ENCODE data around the gene TAF11L2.
A peak's percentile ranks its signal among the peaks of the same experiment; 100 is the strongest.
"Not testable (repeated sequence)": the region's sequence is repeated elsewhere in the genome, so short reads cannot be mapped to it uniquely, and the experiment has no call there.

Gene TAF11L2

GRCh38 chr5:17511775-17512325 lies 13.8 kb downstream of the TAF11L2 start:
- TF ChIP-seq CTCF (IDR thresholded peaks at IDR 0.05; ENCODE audit: insufficient read depth, low read length) (no peak), GABPA (IDR thresholded peaks at IDR 0.05; ENCODE audit: low read depth) (no peak), REST (IDR thresholded peaks at IDR 0.05; ENCODE audit: insufficient replicate concordance, low read depth) (no peak), POLR2AphosphoS5 (IDR thresholded peaks at IDR 0.05; ENCODE audit: low read depth) (no peak), SPI1 (IDR thresholded peaks at IDR 0.05; ENCODE audit: borderline replicate concordance, low read depth) (no peak)

GRCh38 chr5:17517526-17517925 lies 19.5 kb downstream of the TAF11L2 start:
- H3K4me3 ChIP-seq (replicated peaks; ENCODE audit: insufficient read depth, low read length); DNase-seq (ENCODE audit: low read depth in 1 of 2, low spot score in 1 of 2); H3K27me3 ChIP-seq (ENCODE audit: insufficient read depth, poor library complexity, severe bottlenecking); H3K27ac ChIP-seq (replicated peaks): not testable (repeated sequence)

More at GRCh38 chr5:17511775-17512325, 13.8 kb downstream of the TAF11L2 start:
- no peaks in the 10 kb centered on the region for H3K27me3 ChIP-seq (ENCODE audit: insufficient read depth, poor library complexity, severe bottlenecking)
- no peak overlapping the region for H3K27ac ChIP-seq (replicated peaks)
- no peak overlapping the region for H3K4me3 ChIP-seq (replicated peaks; ENCODE audit: insufficient read depth, low read length)
- DNase-seq (ENCODE audit: low read depth in 1 of 2, low spot score in 1 of 2): no peak

- not testable (repeated sequence) for DNase-seq (ENCODE audit: low read depth in 1 of 2, low spot score in 1 of 2); H3K27ac ChIP-seq (replicated peaks); H3K27me3 ChIP-seq (ENCODE audit: insufficient read depth, poor library complexity, severe bottlenecking); H3K4me3 ChIP-seq (replicated peaks; ENCODE audit: insufficient read depth, low read length)
These were observed 20.0 kb downstream of the TAF11L2 start, which contains the start of gene TAF11L3 for GRCh38 chr5:17518067-17518466. Gene TAF11L3 (plus strand): TSS chr5:17518367.

GRCh38 chr5:17519508-17519907 lies 21.5 kb downstream of the TAF11L2 start:
- H3K4me3 ChIP-seq (replicated peaks; ENCODE audit: insufficient read depth, low read length); DNase-seq (ENCODE audit: low read depth in 1 of 2, low spot score in 1 of 2); H3K27ac ChIP-seq (replicated peaks): not testable (repeated sequence)

GRCh38 chr5:17521501-17521900 lies 23.5 kb downstream of the TAF11L2 start, which contains the start of gene TAF11L4:
Gene TAF11L4 (plus strand): TSS chr5:17521801.
- H3K27ac ChIP-seq (replicated peaks); DNase-seq (ENCODE audit: low read depth in 1 of 2, low spot score in 1 of 2); H3K27me3 ChIP-seq (ENCODE audit: insufficient read depth, poor library complexity, severe bottlenecking); H3K4me3 ChIP-seq (replicated peaks; ENCODE audit: insufficient read depth, low read length): not testable (repeated sequence)

More at GRCh38 chr5:17519508-17519907, 21.5 kb downstream of the TAF11L2 start:
- H3K27me3 ChIP-seq (ENCODE audit: insufficient read depth, poor library complexity, severe bottlenecking): not testable (repeated sequence)

- DNase-seq (ENCODE audit: low read depth in 1 of 2, low spot score in 1 of 2); H3K27me3 ChIP-seq (ENCODE audit: insufficient read depth, poor library complexity, severe bottlenecking); H3K27ac ChIP-seq (replicated peaks); H3K4me3 ChIP-seq (replicated peaks; ENCODE audit: insufficient read depth, low read length): not testable (repeated sequence)
These were observed 26.9 kb downstream of the TAF11L2 start, which contains the start of gene TAF11L5 for GRCh38 chr5:17524935-17525334. Gene TAF11L5 (plus strand): TSS chr5:17525235.

- H3K27me3 ChIP-seq (ENCODE audit: insufficient read depth, poor library complexity, severe bottlenecking); H3K27ac ChIP-seq (replicated peaks); H3K4me3 ChIP-seq (replicated peaks; ENCODE audit: insufficient read depth, low read length): not testable (repeated sequence)
- peak in 1 of 2 experiments; percentile 34 for DNase-seq (ENCODE audit: low read depth in 1 of 2, low spot score in 1 of 2)
These were observed 28.5 kb downstream of the TAF11L2 start for GRCh38 chr5:17526504-17526903.

- DNase-seq (ENCODE audit: low read depth in 1 of 2, low spot score in 1 of 2); H3K27me3 ChIP-seq (ENCODE audit: insufficient read depth, poor library complexity, severe bottlenecking); H3K4me3 ChIP-seq (replicated peaks; ENCODE audit: insufficient read depth, low read length); H3K27ac ChIP-seq (replicated peaks): not testable (repeated sequence)
These were observed 30.3 kb downstream of the TAF11L2 start, which contains the start of gene TAF11L6 for GRCh38 chr5:17528369-17528768. Gene TAF11L6 (plus strand): TSS chr5:17528669.
